Measurements from ENCODE around the gene NAALADL1. TPM values are rescaled to one million over a fixed set of nuclear protein-coding genes. Genes with fewer than 3 reads are reported as not detected.
A peak's percentile ranks its signal among the peaks of the same experiment; 100 is the strongest.

Gene NAALADL1, protein sequence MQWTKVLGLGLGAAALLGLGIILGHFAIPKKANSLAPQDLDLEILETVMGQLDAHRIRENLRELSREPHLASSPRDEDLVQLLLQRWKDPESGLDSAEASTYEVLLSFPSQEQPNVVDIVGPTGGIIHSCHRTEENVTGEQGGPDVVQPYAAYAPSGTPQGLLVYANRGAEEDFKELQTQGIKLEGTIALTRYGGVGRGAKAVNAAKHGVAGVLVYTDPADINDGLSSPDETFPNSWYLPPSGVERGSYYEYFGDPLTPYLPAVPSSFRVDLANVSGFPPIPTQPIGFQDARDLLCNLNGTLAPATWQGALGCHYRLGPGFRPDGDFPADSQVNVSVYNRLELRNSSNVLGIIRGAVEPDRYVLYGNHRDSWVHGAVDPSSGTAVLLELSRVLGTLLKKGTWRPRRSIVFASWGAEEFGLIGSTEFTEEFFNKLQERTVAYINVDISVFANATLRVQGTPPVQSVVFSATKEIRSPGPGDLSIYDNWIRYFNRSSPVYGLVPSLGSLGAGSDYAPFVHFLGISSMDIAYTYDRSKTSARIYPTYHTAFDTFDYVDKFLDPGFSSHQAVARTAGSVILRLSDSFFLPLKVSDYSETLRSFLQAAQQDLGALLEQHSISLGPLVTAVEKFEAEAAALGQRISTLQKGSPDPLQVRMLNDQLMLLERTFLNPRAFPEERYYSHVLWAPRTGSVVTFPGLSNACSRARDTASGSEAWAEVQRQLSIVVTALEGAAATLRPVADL
- total RNA-seq (2021) = 0.50 TPM in 1 of 2 replicates, not detected in the other
- Bru-seq, nascent RNA = percentile 10 among the genes with signal in this experiment
- BruChase-seq, experiment 1, labeled RNA remaining after a 2-hour chase = percentile 13 among the genes with signal in this experiment
- percentile 10 among the genes with signal in this experiment for BruChase-seq, experiment 2, labeled RNA remaining after a 6-hour chase
- long read RNA-seq, partial matches to known transcripts = 0 of 1 reads
- long read RNA-seq, other reads (novel, unspliced or antisense) = 1 of 1 reads

DNA sequence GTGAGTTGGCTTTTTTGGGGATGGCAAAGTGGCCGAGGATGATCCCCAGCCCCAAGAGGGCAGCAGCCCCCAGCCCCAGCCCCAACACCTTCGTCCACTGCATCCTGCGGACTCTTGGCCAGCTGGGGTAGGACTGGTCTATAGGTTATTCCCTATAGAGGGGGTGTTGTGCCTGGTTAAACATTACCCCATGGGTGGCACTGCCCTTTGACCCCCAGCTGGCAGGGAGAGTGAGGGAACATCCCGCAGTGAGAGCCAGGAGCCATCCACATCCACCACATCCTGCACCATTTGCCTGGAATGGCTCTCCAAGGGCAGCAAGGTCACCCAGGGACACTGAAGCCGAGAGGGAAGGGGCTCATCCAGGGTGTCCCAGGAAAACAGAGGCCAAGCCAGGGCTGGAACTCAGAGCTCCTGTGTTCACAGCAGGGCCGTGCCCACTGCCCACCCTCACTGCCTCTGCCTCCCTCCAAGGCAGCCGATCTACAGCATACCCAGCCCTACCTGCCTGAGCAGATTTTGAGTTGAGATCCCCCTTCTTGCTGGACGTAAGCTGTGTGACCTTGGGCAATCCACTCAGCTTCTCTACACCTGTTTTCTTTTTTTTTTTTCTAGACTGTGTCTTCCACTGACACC lies at the start of gene NAALADL1:
Gene NAALADL1 (minus strand): TSS at position 135 of the 636 bp plus-strand sequence. CDS start 32 bp downstream, at position 103.
- CTCF ChIA-PET = no interaction called here

DNA sequence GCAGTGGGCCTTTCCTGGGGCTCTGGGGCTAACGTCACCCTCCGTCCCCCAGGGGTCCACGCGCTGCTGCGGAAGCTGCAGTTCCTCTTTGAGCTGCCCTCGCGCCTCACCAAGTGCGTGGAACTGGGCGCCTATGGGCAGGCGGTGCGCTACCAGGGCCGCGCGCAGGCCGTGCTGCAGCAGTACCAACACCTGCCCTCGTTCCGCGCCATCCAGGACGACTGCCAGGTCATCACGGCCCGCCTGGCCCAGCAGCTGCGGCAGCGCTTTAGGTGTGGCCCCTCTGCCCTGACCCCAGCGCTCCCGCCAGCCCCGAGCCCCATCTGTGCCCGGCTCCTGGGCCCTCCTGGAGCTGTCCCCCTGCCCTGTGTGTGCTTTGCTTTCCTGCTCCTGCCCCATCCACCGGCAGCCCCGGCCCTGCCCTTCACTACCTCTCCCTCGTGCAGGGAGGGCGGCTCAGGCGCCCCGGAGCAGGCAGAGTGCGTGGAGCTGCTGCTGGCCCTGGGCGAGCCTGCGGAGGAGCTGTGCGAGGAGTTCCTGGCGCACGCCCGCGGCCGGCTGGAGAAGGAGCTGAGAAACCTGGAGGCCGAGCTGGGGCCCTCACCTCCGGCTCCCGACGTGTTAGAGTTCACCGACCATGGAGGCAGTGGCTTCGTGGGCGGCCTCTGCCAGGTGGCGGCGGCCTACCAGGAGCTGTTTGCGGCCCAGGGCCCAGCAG lies 49.6 kb upstream of the NAALADL1 start:
- Histone ChIP-seq H3K36me3 (ENCODE audit: insufficient read depth, low read length, poor library complexity, severe bottlenecking) (no peaks in the 10 kb centered on the region), H3K4me1 (ENCODE audit: insufficient read depth, low read length, poor library complexity, severe bottlenecking) (peaks cover 11% of the 10 kb centered on the region), H3K9me3 (ENCODE audit: low read depth, low read length, poor library complexity, severe bottlenecking) (no peaks in the 10 kb centered on the region), H3K27ac (ENCODE audit: low read depth, low read length, poor library complexity, severe bottlenecking) (no peak overlapping the region), H3K27me3 (replicated peaks; ENCODE audit: insufficient read depth, low read depth, low read length, poor library complexity) (no peaks in the 10 kb centered on the region), H3K4me3 (ENCODE audit: low read depth, low read length, poor library complexity, severe bottlenecking) (no peak overlapping the region)
- ChIA-PET CTCF (no interaction called here), POLR2A (ENCODE audit: low non-redundant PET) (interaction anchor here (0.6 kb wide), 1 partner anchor 9 kb away, joined by 3 read pairs; no protein-coding TSS in a partner anchor)
- no peak for DNase-seq (ENCODE audit: low spot score)
- no TSS peak for BruUV-seq (replicated peaks)
- TF ChIP-seq EZH2 (IDR thresholded peaks at IDR 0.05; ENCODE audit: borderline replicate concordance, low read depth, low read length, poor library complexity, severe bottlenecking) = no peak
- TF ChIP-seq, protein P1, sequence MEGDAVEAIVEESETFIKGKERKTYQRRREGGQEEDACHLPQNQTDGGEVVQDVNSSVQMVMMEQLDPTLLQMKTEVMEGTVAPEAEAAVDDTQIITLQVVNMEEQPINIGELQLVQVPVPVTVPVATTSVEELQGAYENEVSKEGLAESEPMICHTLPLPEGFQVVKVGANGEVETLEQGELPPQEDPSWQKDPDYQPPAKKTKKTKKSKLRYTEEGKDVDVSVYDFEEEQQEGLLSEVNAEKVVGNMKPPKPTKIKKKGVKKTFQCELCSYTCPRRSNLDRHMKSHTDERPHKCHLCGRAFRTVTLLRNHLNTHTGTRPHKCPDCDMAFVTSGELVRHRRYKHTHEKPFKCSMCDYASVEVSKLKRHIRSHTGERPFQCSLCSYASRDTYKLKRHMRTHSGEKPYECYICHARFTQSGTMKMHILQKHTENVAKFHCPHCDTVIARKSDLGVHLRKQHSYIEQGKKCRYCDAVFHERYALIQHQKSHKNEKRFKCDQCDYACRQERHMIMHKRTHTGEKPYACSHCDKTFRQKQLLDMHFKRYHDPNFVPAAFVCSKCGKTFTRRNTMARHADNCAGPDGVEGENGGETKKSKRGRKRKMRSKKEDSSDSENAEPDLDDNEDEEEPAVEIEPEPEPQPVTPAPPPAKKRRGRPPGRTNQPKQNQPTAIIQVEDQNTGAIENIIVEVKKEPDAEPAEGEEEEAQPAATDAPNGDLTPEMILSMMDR (conservative IDR thresholded peaks at IDR 0.05; ENCODE audit: low read depth, low read length) = no peak
- intact Hi-C loops (cut with micrococcal nuclease; ENCODE audit: unreplicated experiment) = no loop called here

More for the DNA sequence above, at the start of gene NAALADL1:
- H3K4me3 ChIP-seq (ENCODE audit: low read depth, low read length, poor library complexity, severe bottlenecking) = no peak within 1 kb of the TSS
- intact Hi-C loops (cut with micrococcal nuclease; ENCODE audit: unreplicated experiment) = no loop called here
- POLR2A ChIA-PET (ENCODE audit: low non-redundant PET) = no interaction called here
- no peaks in the 10 kb centered on the region for H3K36me3 ChIP-seq (ENCODE audit: insufficient read depth, low read length, poor library complexity, severe bottlenecking)
- H3K27me3 ChIP-seq (replicated peaks; ENCODE audit: insufficient read depth, low read depth, low read length, poor library complexity) = no peaks in the 10 kb centered on the region
- H3K9me3 ChIP-seq (ENCODE audit: low read depth, low read length, poor library complexity, severe bottlenecking) = no peaks in the 10 kb centered on the region
- no peak for TF ChIP-seq EZH2 (IDR thresholded peaks at IDR 0.05; ENCODE audit: borderline replicate concordance, low read depth, low read length, poor library complexity, severe bottlenecking)
- TF ChIP-seq, protein P1 (conservative IDR thresholded peaks at IDR 0.05; ENCODE audit: low read depth, low read length) = no peak
- no TSS peak for BruUV-seq (replicated peaks)
- H3K4me1 ChIP-seq (ENCODE audit: insufficient read depth, low read length, poor library complexity, severe bottlenecking) = no peaks in the 10 kb centered on the region
- H3K27ac ChIP-seq (ENCODE audit: low read depth, low read length, poor library complexity, severe bottlenecking) = no peak within 1 kb of the TSS
- DNase-seq (ENCODE audit: low spot score) = no peak
